HepG2 (cell line): Measurements from ENCODE around the gene GHR. TPM values are rescaled to one million over a fixed set of nuclear protein-coding genes. Genes with fewer than 3 reads are reported as not detected.

Experiments used
- ATAC-seq: fragments of 200-7000 bp; cut with Tn5 transposase; 3 replicates; pipeline ENCODE4 v1.9.1; 2020; ENCODE audit warnings: mild to moderate bottlenecking, moderate library complexity
- BruUV-seq: library from RNA; stranded (reverse); fragments of 400-500 nt; replicated peaks from 2 replicates; lab custom pipeline; 2021; lab: Mats Ljungman, UMichigan
- CTCF ChIA-PET: fragments of 300-600 bp; formaldehyde crosslinking; extraction: SDS; loops from one replicate; lab custom pipeline; 2021; ENCODE audit warnings: low total read pairs, inconsistent platforms, low intra/inter-chr PET ratio; lab: Yijun Ruan, JAX
- POLR2A ChIA-PET: fragments of 350-600 bp; sonication (Branson Sonifier 250); formaldehyde crosslinking; loops from one replicate; lab custom pipeline; 2020; ENCODE audit warnings: antibody characterized with exemption, inconsistent platforms; lab: Yijun Ruan, JAX
- DNase-seq: peaks from one replicate; pipeline ENCODE4 v3.0.0-alpha.2; 2015; ENCODE audit warnings: low spot score
- FAIRE-seq: peaks from 3 replicates; lab custom pipeline; 2011; peaks lifted over from hg19 to GRCh38; lab: Jason Lieb, UNC
- H2AFZ ChIP-seq: one replicate; pipeline ENCODE4 v1.6.1; 2011; ENCODE audit warnings: low read length, inconsistent platforms
- H3K27ac ChIP-seq: fragments of 300-600 bp; 3 replicates; pipeline ENCODE4 v1.8.0; 2011; ENCODE audit warnings: mixed run types, mild to moderate bottlenecking, mixed read lengths, low read length, inconsistent platforms; ENCODE audit not compliant: insufficient read depth; ENCODE audit errors: extremely low read length
- H3K27me3 ChIP-seq, 2 experiments: fragments of 200-600 bp in 1 of 2; 2 replicates in 1 of 2; 3 replicates in 1 of 2; pipeline versions ENCODE4 v1.6.0 to v1.8.0; 2011; ENCODE audit warnings: low read length in 2 of 2, mild to moderate bottlenecking in 2 of 2, moderate library complexity in 2 of 2, inconsistent platforms in 1 of 2; ENCODE audit not compliant: insufficient read depth in 2 of 2, control insufficient read depth in 1 of 2
- H3K36me3 ChIP-seq, 2 experiments: fragments of 200-600 bp in 1 of 2; replicated peaks in 1 of 2; 2 replicates in 1 of 2; 3 replicates in 1 of 2; pipeline versions ENCODE4 v1.5.1 to v1.8.0; 2011; ENCODE audit warnings: low read length in 2 of 2, inconsistent platforms in 1 of 2; ENCODE audit not compliant: insufficient read depth in 2 of 2, control insufficient read depth in 1 of 2
- H3K4me1 ChIP-seq: 2 replicates; pipeline ENCODE4 v1.5.1; 2012; ENCODE audit warnings: low read length, inconsistent platforms; ENCODE audit not compliant: insufficient read depth
- H3K4me2 ChIP-seq: 2 replicates; pipeline ENCODE4 v1.6.0; 2011; ENCODE audit warnings: low read depth, low read length, inconsistent platforms
- H3K4me3 ChIP-seq, 3 experiments: fragments of 200-600 bp in 1 of 3; sonication (generic), shearing (Covaris generic) in 1 of 3; replicated peaks in 1 of 3; 2 replicates each; pipeline ENCODE4 v1.5.1; 2011 to 2016; ENCODE audit warnings: low read length in 3 of 3, inconsistent platforms in 2 of 3, low read depth in 2 of 3, mild to moderate bottlenecking in 2 of 3, control low read depth in 1 of 3, mixed read lengths in 1 of 3; ENCODE audit not compliant: insufficient read depth in 1 of 3
- H3K79me2 ChIP-seq: one replicate; pipeline ENCODE4 v1.6.1; 2011; ENCODE audit warnings: low read length, inconsistent platforms; ENCODE audit not compliant: insufficient read depth
- H3K9ac ChIP-seq: 2 replicates; pipeline ENCODE4 v1.6.0; 2011; ENCODE audit warnings: mild to moderate bottlenecking, low read depth, low read length, inconsistent platforms; ENCODE audit not compliant: insufficient read depth
- H3K9me3 ChIP-seq: 2 replicates; pipeline ENCODE4 v1.5.1; 2012; ENCODE audit warnings: mild to moderate bottlenecking, low read length
- H4K20me1 ChIP-seq: 2 replicates; pipeline ENCODE4 v1.6.0; 2011; ENCODE audit warnings: inconsistent platforms, mild to moderate bottlenecking, low read length, moderate library complexity; ENCODE audit not compliant: insufficient read depth
- CBX5 ChIP-seq: sonication (generic); formaldehyde crosslinking; IDR thresholded peaks from 2 replicates; pipeline ENCODE4 v1.4.0; 2020; ENCODE audit warnings: missing genetic modification reagents, borderline replicate concordance
- HNRNPLL ChIP-seq: fragments of 200-400 bp; formaldehyde crosslinking; IDR thresholded peaks from 2 replicates; pipeline ENCODE4 v1.6.1; 2017; ENCODE audit warnings: mild to moderate bottlenecking, low read depth, low read length; ENCODE audit not compliant: poor library complexity, severe bottlenecking
- SRY ChIP-seq: sonication (generic); formaldehyde crosslinking; IDR thresholded peaks from 2 replicates; pipeline ENCODE4 v1.8.0; 2022; ENCODE audit warnings: mild to moderate bottlenecking, missing genetic modification reagents
- ZNF614 ChIP-seq: IDR thresholded peaks from 2 replicates; pipeline ENCODE4 v1.6.1; 2018; ENCODE audit warnings: missing biosample characterization, missing genetic modification reagents, inconsistent platforms, borderline replicate concordance
- in situ Hi-C: cut with HindIII; loops from 2 replicates; pipeline ENCODE4 v1.10.0; 2017; ENCODE audit warnings: low pct_unique_long_range_greater_than_20kb; ENCODE audit not compliant: extremely low pct_ligation_motif_present
- intact Hi-C: fragments of 100-400 bp; cut with micrococcal nuclease; formaldehyde crosslinking; loops from one replicate; pipeline ENCODE4 v1.10.0; 2022; ENCODE audit not compliant: unreplicated experiment
- polyA plus RNA-seq, 8 experiments: library from polyadenylated mRNA; depleted of rRNA in 3 of 8; stranded (reverse) in 7 of 8; unstranded in 1 of 8; fragments of >200 nt; fragmentation: Illumina TruSeq in 4 of 8; extraction: Trizol in 4 of 8; gene quantifications; 2 replicates each; pipeline versions ENCODE4 v1.2.1 to v1.2.3, GENCODE V29; 2011 to 2016; ENCODE audit warnings: low read depth in 4 of 8, missing spikeins in 1 of 8, mixed read lengths in 1 of 8; ENCODE audit not compliant: insufficient read depth in 1 of 8
- total RNA-seq, 5 experiments: library from RNA; depleted of rRNA; stranded (reverse); fragments of >200 nt; fragmentation: Illumina TruSeq; extraction: Trizol; gene quantifications; 2 replicates each; pipeline ENCODE4 v1.2.3, GENCODE V29; 2016; ENCODE audit warnings: low read depth in 1 of 5
- TF ChIP-seq, protein P1 (sequence below): sonication (generic); formaldehyde crosslinking; IDR thresholded peaks from 2 replicates; pipeline ENCODE4 v1.4.0; 2020; ENCODE audit warnings: low read depth, mild to moderate bottlenecking, missing genetic modification reagents
- TF ChIP-seq, protein P2 (sequence below): sonication (generic); formaldehyde crosslinking; IDR thresholded peaks from 2 replicates; pipeline ENCODE4 v1.4.0; 2020; ENCODE audit warnings: missing genetic modification reagents; ENCODE audit errors: not compliant biosample characterization
- TF ChIP-seq, protein P3 (sequence below): sonication (generic); formaldehyde crosslinking; IDR thresholded peaks from 2 replicates; pipeline ENCODE4 v1.4.0; 2020; ENCODE audit warnings: missing genetic modification reagents, borderline replicate concordance
- TF ChIP-seq, protein P4 (sequence below): sonication (generic); formaldehyde crosslinking; IDR thresholded peaks from 2 replicates; pipeline ENCODE4 v1.5.1; 2020; ENCODE audit warnings: missing genetic modification reagents, mild to moderate bottlenecking, borderline replicate concordance
- TF ChIP-seq, protein P5 (sequence below): IDR thresholded peaks from 2 replicates; pipeline ENCODE4 v1.6.1; 2016; ENCODE audit warnings: missing compliant biosample characterization, missing genetic modification reagents, borderline replicate concordance
- TF ChIP-seq, protein P6 (sequence below): sonication (generic); formaldehyde crosslinking; IDR thresholded peaks from 2 replicates; pipeline ENCODE4 v1.4.0; 2020; ENCODE audit warnings: missing genetic modification reagents, low read depth, mild to moderate bottlenecking, borderline replicate concordance

Gene GHR
- total and polyA plus RNA-seq, 2 of the 13 experiments (the other 11 are each of a cell fraction or from before 2014, with no cell fraction given): 0.07 TPM; not detected in 1

DNA sequence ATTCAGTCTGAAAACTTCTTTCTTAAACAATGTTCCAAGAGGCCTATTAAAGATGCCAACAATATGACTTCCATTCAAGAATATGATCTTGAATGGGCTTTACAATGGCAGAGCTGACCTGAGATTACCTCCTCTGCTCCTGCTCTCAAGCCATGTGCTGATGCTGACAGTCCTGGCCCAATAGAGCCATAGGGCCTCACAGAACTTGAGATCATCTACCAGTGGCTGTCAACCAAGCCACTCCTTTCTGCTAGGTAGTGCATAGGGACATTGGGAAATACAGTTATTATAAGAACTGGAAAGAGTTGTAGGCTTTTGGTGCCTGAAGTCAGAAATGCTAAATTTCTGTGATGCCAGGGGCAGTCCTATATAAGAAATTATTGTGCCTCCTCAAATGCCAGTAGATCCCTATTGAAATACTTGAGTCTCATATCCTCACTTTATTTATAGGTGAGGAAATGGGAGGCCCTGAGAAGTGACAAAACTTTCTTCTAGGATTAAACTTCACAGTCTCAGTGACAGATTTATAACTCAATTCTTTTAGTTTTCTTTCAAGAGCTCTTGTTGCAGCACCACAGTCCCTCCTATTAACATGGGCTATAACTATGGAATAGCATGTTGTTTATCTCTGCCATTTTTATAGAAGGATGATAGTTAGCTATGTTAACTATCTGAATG lies 10.9 kb downstream of the GHR start:
- POLR2A ChIA-PET: no interaction called here
- Histone ChIP-seq H3K27me3 (no peaks in the 10 kb centered on the region), H3K4me2 (no peak overlapping the region), H3K79me2 (no peaks in the 10 kb centered on the region), H3K4me1 (no peaks in the 10 kb centered on the region), H4K20me1 (no peaks in the 10 kb centered on the region), H2AFZ (no peak overlapping the region), H3K27ac (no peak overlapping the region), H3K9ac (no peak overlapping the region), H3K36me3 (no peaks in the 10 kb centered on the region), H3K4me3 (no peak overlapping the region), H3K9me3 (no peaks in the 10 kb centered on the region)
- no peak for ATAC-seq
- FAIRE-seq: no peak
- intact Hi-C loops: no loop called here
- DNase-seq: no peak
- BruUV-seq: no TSS peak
- TF ChIP-seq, protein P1, sequence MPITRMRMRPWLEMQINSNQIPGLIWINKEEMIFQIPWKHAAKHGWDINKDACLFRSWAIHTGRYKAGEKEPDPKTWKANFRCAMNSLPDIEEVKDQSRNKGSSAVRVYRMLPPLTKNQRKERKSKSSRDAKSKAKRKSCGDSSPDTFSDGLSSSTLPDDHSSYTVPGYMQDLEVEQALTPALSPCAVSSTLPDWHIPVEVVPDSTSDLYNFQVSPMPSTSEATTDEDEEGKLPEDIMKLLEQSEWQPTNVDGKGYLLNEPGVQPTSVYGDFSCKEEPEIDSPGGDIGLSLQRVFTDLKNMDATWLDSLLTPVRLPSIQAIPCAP (CRISPR knock-in tag): no peak
- TF ChIP-seq, protein P2, sequence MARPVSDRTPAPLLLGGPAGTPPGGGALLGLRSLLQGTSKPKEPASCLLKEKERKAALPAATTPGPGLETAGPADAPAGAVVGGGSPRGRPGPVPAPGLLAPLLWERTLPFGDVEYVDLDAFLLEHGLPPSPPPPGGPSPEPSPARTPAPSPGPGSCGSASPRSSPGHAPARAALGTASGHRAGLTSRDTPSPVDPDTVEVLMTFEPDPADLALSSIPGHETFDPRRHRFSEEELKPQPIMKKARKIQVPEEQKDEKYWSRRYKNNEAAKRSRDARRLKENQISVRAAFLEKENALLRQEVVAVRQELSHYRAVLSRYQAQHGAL (CRISPR knock-in tag): no peak
- no peak for TF ChIP-seq HNRNPLL
- TF ChIP-seq, protein P3, sequence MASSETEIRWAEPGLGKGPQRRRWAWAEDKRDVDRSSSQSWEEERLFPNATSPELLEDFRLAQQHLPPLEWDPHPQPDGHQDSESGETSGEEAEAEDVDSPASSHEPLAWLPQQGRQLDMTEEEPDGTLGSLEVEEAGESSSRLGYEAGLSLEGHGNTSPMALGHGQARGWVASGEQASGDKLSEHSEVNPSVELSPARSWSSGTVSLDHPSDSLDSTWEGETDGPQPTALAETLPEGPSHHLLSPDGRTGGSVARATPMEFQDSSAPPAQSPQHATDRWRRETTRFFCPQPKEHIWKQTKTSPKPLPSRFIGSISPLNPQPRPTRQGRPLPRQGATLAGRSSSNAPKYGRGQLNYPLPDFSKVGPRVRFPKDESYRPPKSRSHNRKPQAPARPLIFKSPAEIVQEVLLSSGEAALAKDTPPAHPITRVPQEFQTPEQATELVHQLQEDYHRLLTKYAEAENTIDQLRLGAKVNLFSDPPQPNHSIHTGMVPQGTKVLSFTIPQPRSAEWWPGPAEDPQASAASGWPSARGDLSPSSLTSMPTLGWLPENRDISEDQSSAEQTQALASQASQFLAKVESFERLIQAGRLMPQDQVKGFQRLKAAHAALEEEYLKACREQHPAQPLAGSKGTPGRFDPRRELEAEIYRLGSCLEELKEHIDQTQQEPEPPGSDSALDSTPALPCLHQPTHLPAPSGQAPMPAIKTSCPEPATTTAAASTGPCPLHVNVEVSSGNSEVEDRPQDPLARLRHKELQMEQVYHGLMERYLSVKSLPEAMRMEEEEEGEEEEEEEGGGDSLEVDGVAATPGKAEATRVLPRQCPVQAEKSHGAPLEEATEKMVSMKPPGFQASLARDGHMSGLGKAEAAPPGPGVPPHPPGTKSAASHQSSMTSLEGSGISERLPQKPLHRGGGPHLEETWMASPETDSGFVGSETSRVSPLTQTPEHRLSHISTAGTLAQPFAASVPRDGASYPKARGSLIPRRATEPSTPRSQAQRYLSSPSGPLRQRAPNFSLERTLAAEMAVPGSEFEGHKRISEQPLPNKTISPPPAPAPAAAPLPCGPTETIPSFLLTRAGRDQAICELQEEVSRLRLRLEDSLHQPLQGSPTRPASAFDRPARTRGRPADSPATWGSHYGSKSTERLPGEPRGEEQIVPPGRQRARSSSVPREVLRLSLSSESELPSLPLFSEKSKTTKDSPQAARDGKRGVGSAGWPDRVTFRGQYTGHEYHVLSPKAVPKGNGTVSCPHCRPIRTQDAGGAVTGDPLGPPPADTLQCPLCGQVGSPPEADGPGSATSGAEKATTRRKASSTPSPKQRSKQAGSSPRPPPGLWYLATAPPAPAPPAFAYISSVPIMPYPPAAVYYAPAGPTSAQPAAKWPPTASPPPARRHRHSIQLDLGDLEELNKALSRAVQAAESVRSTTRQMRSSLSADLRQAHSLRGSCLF (CRISPR knock-in tag): no peak
- TF ChIP-seq, protein P4, sequence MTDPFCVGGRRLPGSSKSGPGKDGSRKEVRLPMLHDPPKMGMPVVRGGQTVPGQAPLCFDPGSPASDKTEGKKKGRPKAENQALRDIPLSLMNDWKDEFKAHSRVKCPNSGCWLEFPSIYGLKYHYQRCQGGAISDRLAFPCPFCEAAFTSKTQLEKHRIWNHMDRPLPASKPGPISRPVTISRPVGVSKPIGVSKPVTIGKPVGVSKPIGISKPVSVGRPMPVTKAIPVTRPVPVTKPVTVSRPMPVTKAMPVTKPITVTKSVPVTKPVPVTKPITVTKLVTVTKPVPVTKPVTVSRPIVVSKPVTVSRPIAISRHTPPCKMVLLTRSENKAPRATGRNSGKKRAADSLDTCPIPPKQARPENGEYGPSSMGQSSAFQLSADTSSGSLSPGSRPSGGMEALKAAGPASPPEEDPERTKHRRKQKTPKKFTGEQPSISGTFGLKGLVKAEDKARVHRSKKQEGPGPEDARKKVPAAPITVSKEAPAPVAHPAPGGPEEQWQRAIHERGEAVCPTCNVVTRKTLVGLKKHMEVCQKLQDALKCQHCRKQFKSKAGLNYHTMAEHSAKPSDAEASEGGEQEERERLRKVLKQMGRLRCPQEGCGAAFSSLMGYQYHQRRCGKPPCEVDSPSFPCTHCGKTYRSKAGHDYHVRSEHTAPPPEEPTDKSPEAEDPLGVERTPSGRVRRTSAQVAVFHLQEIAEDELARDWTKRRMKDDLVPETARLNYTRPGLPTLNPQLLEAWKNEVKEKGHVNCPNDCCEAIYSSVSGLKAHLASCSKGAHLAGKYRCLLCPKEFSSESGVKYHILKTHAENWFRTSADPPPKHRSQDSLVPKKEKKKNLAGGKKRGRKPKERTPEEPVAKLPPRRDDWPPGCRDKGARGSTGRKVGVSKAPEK: no peak
- TF ChIP-seq SRY (CRISPR knock-in tag): no peak
- TF ChIP-seq, protein P5, sequence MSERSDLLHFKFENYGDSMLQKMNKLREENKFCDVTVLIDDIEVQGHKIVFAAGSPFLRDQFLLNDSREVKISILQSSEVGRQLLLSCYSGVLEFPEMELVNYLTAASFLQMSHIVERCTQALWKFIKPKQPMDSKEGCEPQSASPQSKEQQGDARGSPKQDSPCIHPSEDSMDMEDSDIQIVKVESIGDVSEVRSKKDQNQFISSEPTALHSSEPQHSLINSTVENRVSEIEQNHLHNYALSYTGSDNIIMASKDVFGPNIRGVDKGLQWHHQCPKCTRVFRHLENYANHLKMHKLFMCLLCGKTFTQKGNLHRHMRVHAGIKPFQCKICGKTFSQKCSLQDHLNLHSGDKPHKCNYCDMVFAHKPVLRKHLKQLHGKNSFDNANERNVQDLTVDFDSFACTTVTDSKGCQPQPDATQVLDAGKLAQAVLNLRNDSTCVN (CRISPR knock-in tag): no peak
- TF ChIP-seq CBX5 (CRISPR knock-in tag): no peak
- no peak for TF ChIP-seq ZNF614 (CRISPR knock-in tag)
- TF ChIP-seq, protein P6, sequence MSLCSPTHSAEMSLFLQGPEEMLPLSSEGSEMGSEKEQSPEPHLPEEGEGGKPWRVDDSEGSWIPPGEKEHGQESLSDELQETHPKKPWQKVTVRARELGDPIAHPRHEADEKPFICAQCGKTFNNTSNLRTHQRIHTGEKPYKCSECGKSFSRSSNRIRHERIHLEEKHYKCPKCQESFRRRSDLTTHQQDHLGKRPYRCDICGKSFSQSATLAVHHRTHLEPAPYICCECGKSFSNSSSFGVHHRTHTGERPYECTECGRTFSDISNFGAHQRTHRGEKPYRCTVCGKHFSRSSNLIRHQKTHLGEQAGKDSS (CRISPR knock-in tag): no peak
- in situ Hi-C loops: no loop called here
- CTCF ChIA-PET: no interaction called here
